OCI-LY1 (cell line): ENCODE data around the gene ITGA6.
"Not testable (repeated sequence)": the region's sequence is repeated elsewhere in the genome, so short reads cannot be mapped to it uniquely, and the experiment has no call there.

Experiments used
- H2AFZ ChIP-seq: fragments of 200-600 bp; sonication (generic), shearing (Covaris generic); 2 replicates; pipeline ENCODE4 v1.6.0; 2014; ENCODE audit warnings: antibody characterized with exemption, mild to moderate bottlenecking, low read length
- H3F3A ChIP-seq: fragments of 200-600 bp; sonication (generic), shearing (Covaris generic); 2 replicates; pipeline ENCODE4 v1.6.0; 2014; ENCODE audit warnings: mild to moderate bottlenecking, antibody characterized with exemption, low read length, moderate library complexity; ENCODE audit not compliant: insufficient read depth
- H3K27ac ChIP-seq: fragments of 200-600 bp; sonication (generic); 2 replicates; pipeline ENCODE4 v1.5.1; 2014; ENCODE audit warnings: low read length, mixed run types, mild to moderate bottlenecking, low read depth; ENCODE audit not compliant: poor library complexity, severe bottlenecking
- H3K27me3 ChIP-seq: fragments of 200-600 bp; sonication (generic); 2 replicates; pipeline ENCODE4 v1.6.0; 2014; ENCODE audit warnings: antibody characterized with exemption, mild to moderate bottlenecking, low read length, moderate library complexity; ENCODE audit not compliant: insufficient read depth
- H3K36me3 ChIP-seq: fragments of 200-600 bp; sonication (generic); 2 replicates; pipeline ENCODE4 v1.6.1; 2014; ENCODE audit warnings: mild to moderate bottlenecking, antibody characterized with exemption, low read length, moderate library complexity, mixed read lengths; ENCODE audit not compliant: insufficient read depth
- H3K4me1 ChIP-seq: fragments of 200-600 bp; sonication (generic); 2 replicates; pipeline ENCODE4 v1.5.1; 2014; ENCODE audit warnings: mild to moderate bottlenecking, low read length, moderate library complexity; ENCODE audit not compliant: insufficient read depth, severe bottlenecking
- H3K4me2 ChIP-seq: fragments of 200-600 bp; sonication (generic), shearing (Covaris generic); 2 replicates; pipeline ENCODE4 v1.6.1; 2014; ENCODE audit warnings: low read length
- H3K4me3 ChIP-seq: fragments of 200-600 bp; sonication (generic); 2 replicates; pipeline ENCODE4 v1.5.1; 2014; ENCODE audit warnings: low read length, low read depth, mild to moderate bottlenecking, mixed read lengths; ENCODE audit not compliant: poor library complexity, severe bottlenecking
- H3K79me2 ChIP-seq: fragments of 200-600 bp; shearing (Covaris generic); 2 replicates; pipeline ENCODE4 v1.6.1; 2016; ENCODE audit warnings: mixed run types, low read length, mixed read lengths; ENCODE audit not compliant: insufficient read depth
- H3K9ac ChIP-seq: fragments of 200-600 bp; sonication (generic), shearing (Covaris generic); 2 replicates; pipeline ENCODE4 v1.6.1; 2014; ENCODE audit warnings: mild to moderate bottlenecking, low read length, mixed read lengths
- H3K9me2 ChIP-seq: fragments of 200-600 bp; sonication (generic), shearing (Covaris generic); 2 replicates; pipeline ENCODE4 v1.6.1; 2014; ENCODE audit warnings: low read depth, mild to moderate bottlenecking, low read length, mixed read lengths
- H3K9me3 ChIP-seq: fragments of 200-600 bp; shearing (Covaris generic); 2 replicates; pipeline ENCODE4 v1.6.1; 2014; ENCODE audit warnings: low read length, mixed read lengths
- H4K20me1 ChIP-seq: fragments of 200-600 bp; sonication (generic), shearing (Covaris generic); 2 replicates; pipeline ENCODE4 v1.6.0; 2016; ENCODE audit warnings: mild to moderate bottlenecking, low read length; ENCODE audit not compliant: insufficient read depth
- CTCF ChIP-seq: fragments of 200-600 bp; sonication (generic), shearing (Covaris generic); IDR thresholded peaks from 2 replicates; pipeline ENCODE4 v1.5.1; 2017; ENCODE audit warnings: mild to moderate bottlenecking, antibody characterized with exemption, low read length, moderate library complexity, mixed read lengths
- EZH2 ChIP-seq: fragments of 200-600 bp; sonication (generic), shearing (Covaris generic); IDR thresholded peaks from 2 replicates; pipeline ENCODE4 v1.8.0; 2017; ENCODE audit warnings: borderline replicate concordance, mixed run types, mild to moderate bottlenecking, antibody characterized with exemption, low read length, moderate library complexity, mixed read lengths

ITGA6 gene

GRCh38 chr2:172531309-172531708 lies 103.9 kb downstream of the ITGA6 start:
- H3F3A ChIP-seq = no peaks in the 10 kb centered on the region
- H3K4me1 ChIP-seq = no peaks in the 10 kb centered on the region
- H3K79me2 ChIP-seq = no peaks in the 10 kb centered on the region
- no peak for TF ChIP-seq CTCF
- no peaks in the 10 kb centered on the region for H3K36me3 ChIP-seq
- H3K9me2 ChIP-seq = no peaks in the 10 kb centered on the region
- H3K4me3 ChIP-seq = no peak overlapping the region
- H4K20me1 ChIP-seq = no peaks in the 10 kb centered on the region
- H3K27ac ChIP-seq = no peak overlapping the region
- no peak overlapping the region for H3K4me2 ChIP-seq
- H2AFZ ChIP-seq = no peak overlapping the region
- no peaks in the 10 kb centered on the region for H3K27me3 ChIP-seq
- no peak overlapping the region for H3K9ac ChIP-seq
- H3K9me3 ChIP-seq = peaks cover 21% of the 10 kb centered on the region

- not testable (repeated sequence) for H3K36me3 ChIP-seq, H3K4me3 ChIP-seq, H3F3A ChIP-seq, H3K9me2 ChIP-seq, H3K4me2 ChIP-seq, H3K79me2 ChIP-seq, H3K27ac ChIP-seq, H3K27me3 ChIP-seq, H2AFZ ChIP-seq, H4K20me1 ChIP-seq, H3K9ac ChIP-seq, H3K4me1 ChIP-seq
- peaks cover 21% of the 10 kb centered on the region for H3K9me3 ChIP-seq
These were observed 105.1 kb downstream of the ITGA6 start for GRCh38 chr2:172532461-172532860.

- Histone ChIP-seq H3K4me1 (no peaks in the 10 kb centered on the region), H3K4me2 (no peak overlapping the region), H2AFZ (no peak overlapping the region), H3K36me3 (no peaks in the 10 kb centered on the region), H3K27ac (no peak overlapping the region), H3F3A (no peaks in the 10 kb centered on the region), H4K20me1 (no peaks in the 10 kb centered on the region), H3K9me3 (peaks cover 21% of the 10 kb centered on the region), H3K27me3 (no peaks in the 10 kb centered on the region), H3K9ac (no peak overlapping the region), H3K9me2 (no peaks in the 10 kb centered on the region), H3K79me2 (no peaks in the 10 kb centered on the region), H3K4me3 (no peak overlapping the region)
- no peak for TF ChIP-seq EZH2
- TF ChIP-seq CTCF = no peak
These were observed 106.3 kb downstream of the ITGA6 start for GRCh38 chr2:172533687-172534086.

GRCh38 chr2:172535119-172535518 lies 107.7 kb downstream of the ITGA6 start:
- no peaks in the 10 kb centered on the region for H3K9me2 ChIP-seq
- no peak overlapping the region for H3K4me3 ChIP-seq
- no peak overlapping the region for H3K9ac ChIP-seq
- H3K27me3 ChIP-seq = no peaks in the 10 kb centered on the region
- H3K27ac ChIP-seq = no peak overlapping the region
- peaks cover 27% of the 10 kb centered on the region for H3K9me3 ChIP-seq
- H3K79me2 ChIP-seq = no peaks in the 10 kb centered on the region
- H3K36me3 ChIP-seq = no peaks in the 10 kb centered on the region
- H4K20me1 ChIP-seq = no peaks in the 10 kb centered on the region
- no peak overlapping the region for H2AFZ ChIP-seq
- no peak overlapping the region for H3K4me2 ChIP-seq
- no peaks in the 10 kb centered on the region for H3K4me1 ChIP-seq
- H3F3A ChIP-seq = no peaks in the 10 kb centered on the region
- TF ChIP-seq CTCF (no peak), EZH2 (no peak)

- not testable (repeated sequence) for H2AFZ ChIP-seq, H3K4me1 ChIP-seq, H3K27ac ChIP-seq, H3K9ac ChIP-seq, H3K4me3 ChIP-seq, H4K20me1 ChIP-seq, H3F3A ChIP-seq, H3K36me3 ChIP-seq, H3K9me2 ChIP-seq, H3K27me3 ChIP-seq, H3K79me2 ChIP-seq, H3K4me2 ChIP-seq
- H3K9me3 ChIP-seq = peaks cover 27% of the 10 kb centered on the region
These were observed 110.5 kb downstream of the ITGA6 start for GRCh38 chr2:172537851-172538250.
